ENCODE measurements around the gene SMIM23.

- TF ChIP-seq CTCF (IDR thresholded peaks at IDR 0.05) (no peak), EZH2 (IDR thresholded peaks at IDR 0.05; ENCODE audit: borderline replicate concordance, insufficient read depth, low read depth, low read length, poor library complexity, severe bottlenecking) (no peak)
Observed at GRCh38 chr5:171736976-171737891, 48.4 kb upstream of the SMIM23 start.
